Putamen (tissue), 1 donor: Measurements from ENCODE around the gene RXRB.

ENCODE experiments used
- DNase-seq: peaks from one replicate; pipeline ENCODE4 v3.0.0-alpha.2; 2016; ENCODE audit warnings: low spot score

The RXRB gene

DNA sequence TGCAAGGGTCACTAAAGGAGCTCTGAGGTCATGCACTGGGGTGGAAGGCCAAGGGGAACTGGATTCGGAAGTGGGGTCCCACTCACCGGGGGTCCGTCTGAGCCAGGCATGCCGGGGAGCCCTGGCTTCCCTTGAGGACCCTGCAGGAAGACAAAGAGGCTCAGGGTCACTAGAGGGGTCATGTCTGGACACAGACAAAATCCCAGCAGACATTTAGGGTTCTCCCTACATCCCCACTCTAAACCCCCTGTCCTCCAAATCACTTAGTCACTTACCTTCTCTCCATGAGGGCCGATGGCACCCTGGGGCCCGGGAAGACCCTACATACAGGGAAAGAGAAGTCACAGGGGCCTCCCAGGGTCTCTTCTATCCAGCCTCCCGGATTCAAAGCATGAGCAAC is 23.6 kb downstream of the RXRB start:
- DNase-seq, result no peak

- no peak for DNase-seq
Observed at GRCh38 chr6:33175436-33176069, 24.9 kb downstream of the RXRB start.

GRCh38 chr6:33174784-33175183 is 25.7 kb downstream of the RXRB start:
- DNase-seq, result no peak

DNA sequence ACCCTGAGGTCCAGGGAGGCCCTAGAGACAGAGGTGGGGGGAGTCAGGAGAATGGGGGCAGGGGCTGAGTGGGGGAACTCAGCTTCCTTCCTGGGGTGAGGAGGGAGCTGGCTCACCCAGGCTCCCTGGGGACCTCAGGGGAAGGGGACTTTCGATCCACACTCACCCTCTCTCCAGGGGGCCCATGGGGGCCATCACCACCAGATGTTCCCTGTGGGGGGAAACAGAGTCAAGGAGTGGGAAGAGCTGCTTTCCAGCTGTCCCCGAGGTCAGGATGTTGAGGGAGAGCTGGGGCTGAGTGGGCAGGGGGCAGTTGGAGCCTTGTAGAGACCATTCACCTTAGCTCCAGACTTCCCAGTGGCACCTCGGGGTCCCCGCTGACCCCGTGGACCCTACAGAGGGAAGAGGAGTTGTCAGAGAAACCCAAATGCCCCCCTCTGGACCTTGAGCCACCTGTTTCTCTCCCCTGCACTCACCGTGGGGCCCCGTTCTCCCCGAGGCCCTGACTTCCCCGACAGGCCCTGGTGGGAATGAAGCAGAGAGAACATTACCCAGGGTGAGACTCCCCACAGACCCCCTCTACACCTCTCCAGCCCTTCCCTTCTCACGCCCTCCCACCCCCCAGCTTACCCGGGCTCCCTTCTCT is 26.8 kb downstream of the RXRB start:
- DNase-seq, result no peak

DNA sequence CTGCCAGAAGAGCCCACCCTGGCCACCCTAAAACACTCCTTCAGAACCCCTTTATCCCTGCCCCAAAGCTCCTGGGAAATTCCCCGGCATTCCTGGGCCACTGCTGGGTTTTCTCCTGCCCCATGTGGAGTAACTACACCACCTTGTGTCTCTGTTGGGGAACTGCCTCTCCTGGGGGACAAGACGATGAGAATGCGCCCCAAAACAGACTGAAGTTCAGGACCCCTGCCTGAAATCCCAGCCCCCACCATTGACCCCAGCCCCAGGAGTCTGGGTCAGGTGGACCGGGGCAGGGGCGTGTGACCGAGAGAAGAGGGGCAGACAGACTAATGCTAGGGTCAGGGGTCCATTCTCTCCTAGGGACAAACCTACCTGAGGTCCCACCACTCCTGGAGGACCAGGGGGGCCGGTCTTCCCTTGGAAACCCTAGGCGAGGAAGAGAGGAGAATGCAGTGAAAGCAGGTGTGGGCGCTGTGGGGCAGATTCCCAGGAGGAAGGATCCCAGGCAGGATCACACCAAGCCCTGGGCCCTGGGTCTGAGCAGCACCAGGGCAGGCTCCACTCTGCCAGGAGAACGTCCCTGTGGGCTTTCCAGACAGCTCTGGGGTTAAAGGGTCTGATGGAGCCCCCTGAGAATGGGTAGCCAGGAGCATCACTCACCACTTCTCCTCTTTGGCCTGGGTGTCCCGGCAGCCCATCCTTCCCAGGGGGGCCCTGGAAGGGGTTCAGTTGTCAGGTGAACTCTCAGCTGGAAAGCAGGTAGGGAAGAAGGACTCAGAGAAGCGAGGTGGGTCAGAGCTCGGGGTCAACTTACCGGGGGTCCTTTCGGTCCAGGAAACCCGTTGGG is 27.6 kb downstream of the RXRB start:
- DNase-seq, result no peak

GRCh38 chr6:33171880-33172687 is 28.4 kb downstream of the RXRB start:
- no peak for DNase-seq

DNA sequence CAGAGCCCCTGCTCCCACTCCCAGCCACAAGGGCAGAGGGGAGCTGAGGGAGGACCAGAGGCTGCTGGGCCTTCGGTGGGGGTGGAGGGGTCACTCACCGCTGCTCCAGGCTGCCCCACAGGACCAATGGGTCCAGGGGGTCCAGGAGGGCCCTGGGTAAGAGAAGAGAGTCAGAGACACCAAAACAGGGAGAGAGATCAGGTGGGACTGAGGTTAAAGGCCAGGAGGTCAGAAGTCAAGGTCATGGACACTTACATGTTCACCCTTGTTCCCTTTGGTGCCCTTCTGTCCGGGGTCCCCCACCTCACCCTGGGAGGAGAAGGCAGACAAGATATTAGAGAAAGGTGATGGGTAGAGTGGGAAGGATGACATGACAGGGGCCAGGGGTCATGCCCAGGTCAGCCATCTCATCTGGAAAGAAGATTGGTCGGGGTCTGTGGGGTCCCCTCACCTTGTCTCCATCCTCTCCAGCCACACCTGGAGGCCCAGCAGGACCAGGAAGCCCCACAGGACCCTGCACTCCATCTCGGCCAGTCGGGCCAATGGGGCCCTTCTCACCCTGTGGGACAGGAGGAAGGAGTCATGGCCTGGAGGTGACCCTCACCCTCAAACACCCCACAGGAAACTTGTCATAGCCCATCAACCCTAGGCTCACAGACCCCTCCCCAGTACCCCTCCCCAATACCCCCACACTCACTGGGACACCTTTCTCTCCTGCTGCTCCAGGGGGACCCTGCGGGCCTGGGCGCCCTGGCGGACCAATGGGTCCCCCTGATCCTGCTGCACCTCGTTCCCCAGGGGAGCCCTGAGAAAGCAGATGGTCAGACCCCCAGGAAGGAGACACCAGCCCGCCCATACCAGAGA is 29.2 kb downstream of the RXRB start:
- DNase-seq, result no peak

DNA sequence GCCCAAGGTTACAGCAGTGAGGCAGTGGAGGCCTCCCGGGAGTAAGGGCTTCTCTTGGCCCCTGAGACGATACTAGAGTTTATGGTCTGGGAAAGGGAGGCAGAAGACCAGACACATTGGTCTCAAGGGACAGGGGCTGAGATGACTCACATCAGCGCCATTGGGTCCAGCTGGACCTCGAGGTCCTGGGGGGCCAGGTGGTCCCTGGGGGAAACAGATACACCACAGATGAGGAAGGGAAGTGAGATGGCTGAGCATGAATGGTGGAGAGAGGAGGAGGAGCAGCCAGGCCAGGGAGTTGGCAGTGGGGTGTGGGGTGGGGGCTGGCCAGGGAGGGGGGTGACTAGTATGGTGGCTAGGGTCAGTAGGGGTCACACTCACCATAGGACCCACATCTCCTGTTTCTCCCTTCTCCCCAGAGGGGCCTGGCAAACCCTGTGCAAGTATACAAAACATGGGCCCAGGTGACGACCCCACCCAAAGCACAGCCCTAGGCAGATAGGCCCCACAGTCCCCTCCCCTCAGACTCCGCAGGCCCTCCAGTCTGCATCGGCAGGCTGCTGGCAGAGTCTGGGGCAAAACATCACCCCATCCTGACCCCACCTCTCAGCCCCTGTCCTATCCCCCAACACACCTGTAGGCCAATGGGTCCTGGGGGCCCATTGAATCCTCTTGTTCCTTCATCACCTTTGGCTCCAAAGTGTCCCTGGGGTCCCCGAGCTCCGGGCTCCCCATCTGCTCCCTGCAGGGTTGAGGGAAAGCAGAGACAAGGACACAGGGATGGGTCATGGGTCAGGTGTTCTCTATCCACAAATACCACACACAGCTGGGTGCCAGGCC is 30.1 kb downstream of the RXRB start:
- no peak for DNase-seq

DNA sequence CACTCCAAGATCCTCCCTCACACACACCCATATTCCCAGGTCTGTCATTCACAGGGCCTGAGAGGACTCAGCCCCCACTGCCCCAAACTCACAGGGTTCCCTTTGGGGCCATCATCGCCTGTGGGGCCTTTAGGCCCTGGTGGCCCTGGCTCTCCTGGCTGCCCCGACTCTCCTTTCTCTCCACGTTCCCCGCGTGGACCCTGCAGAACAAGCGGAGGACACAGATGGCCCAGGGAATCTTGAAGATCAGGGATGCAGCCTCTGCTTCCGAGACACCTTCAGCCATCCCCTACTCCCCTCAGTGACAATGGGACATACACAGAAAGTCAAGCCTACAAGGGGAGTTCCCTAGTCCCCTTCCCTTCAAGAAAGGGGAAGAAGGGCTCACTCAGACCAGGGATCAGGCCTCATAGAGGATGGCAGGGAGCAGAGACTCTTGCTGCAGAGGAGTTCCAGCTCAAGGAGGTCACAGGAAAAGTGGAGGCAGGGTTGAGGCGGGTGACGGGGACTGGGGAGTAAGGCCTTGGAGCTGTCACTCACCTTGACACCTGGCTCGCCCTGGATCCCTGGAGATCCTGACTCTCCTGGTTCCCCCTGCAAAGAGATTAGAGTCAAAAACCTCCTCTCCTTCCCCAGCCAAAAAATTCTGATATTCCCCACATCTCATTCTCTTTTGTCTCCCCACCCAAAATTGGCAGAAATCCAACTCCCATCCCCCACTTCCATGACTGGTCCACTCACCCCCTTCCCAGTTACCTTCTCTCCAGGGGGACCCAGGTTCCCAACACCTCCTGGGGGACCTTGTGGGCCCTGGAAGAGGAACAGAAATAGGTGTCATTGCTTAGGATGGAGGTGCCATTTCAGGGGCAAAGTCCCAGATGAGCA is 30.9 kb downstream of the RXRB start:
- DNase-seq, result no peak

- no peak for DNase-seq
Observed at GRCh38 chr6:33168639-33169038, 31.8 kb downstream of the RXRB start.

GRCh38 chr6:33168284-33168601 is 32.2 kb downstream of the RXRB start:
- DNase-seq, result no peak

DNA sequence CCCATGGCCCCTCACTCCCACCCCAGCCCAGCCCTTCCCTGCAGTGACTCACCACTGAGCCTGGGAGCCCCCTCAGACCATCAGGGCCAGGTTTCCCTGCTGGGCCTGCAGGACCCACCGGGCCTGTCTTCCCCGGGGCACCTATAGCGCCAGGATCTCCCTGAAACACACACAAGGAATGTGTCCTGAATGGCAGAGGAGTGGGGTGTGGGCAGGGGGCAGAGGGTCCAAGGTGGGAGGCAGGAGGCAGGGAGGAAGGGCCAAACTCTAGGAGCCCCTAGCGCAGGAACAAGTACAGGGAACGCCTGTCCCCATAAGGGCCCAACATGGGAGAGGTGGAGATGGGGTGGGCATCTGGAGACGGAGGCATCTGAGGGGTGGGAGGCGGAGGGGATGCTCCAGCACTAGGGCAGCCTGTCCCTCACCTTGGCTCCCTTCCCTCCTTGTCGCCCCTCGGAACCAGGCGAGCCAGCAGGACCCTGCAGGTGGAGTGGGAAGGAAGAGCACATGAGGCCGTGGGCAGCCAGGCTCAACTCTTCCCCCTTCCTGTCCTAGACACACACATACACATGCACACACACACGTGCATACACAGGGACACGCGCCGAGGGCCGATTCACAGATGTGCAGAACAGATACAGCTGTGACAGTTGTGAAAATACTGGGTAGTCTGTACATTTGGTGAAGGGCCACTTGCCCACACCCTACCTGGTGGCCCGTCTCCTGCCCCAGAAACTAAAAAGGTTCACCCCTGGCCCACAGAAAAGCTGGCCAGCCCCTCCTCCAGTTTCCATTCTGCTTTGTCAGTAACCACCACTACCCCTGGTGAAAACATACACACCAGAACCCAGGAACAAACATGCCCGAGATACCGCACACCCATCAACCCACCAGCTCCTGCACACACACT is 32.8 kb downstream of the RXRB start:
- DNase-seq, result no peak

- no peak for DNase-seq
Observed at GRCh38 chr6:33166811-33167210, 33.7 kb downstream of the RXRB start.

- no peak for DNase-seq
Observed at GRCh38 chr6:33166363-33166762, 34.1 kb downstream of the RXRB start.

- no peak for DNase-seq
Observed at GRCh38 chr6:33165581-33166258, 34.7 kb downstream of the RXRB start.

- DNase-seq, result no peak
Observed at GRCh38 chr6:33164665-33165373, 35.6 kb downstream of the RXRB start.

DNA sequence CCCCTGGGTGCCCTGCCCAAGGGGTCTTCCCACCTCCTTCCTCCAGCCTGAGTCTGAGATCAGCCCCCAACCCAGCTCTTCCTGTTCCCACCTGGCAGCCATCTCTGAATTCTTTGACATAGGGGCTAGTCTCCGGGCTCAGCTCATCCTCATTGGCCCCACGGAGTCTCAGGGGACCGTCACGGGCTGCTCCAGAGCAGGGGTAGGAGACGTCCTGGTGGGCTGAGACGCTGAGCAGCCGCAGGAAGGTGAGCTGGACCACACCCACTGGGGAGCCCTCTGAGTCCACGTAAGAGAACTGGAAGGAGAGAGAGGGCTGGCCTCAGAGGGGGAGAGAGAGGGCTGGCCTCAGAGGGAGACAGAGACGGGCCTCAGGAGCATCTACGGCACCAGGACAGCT is 36.3 kb downstream of the RXRB start:
- DNase-seq, result no peak
